OCI-LY3 (cell line): ENCODE results near the gene SHQ1.

Experiments used
- EZH2phosphoT487 ChIP-seq: fragments of 200-600 bp; shearing (Covaris generic); IDR thresholded peaks from 2 replicates; pipeline ENCODE4 v1.6.1; 2018; ENCODE audit warnings: antibody characterized with exemption, mixed run types, low read depth
- TF ChIP-seq, protein P1 (sequence below): fragments of 200-600, 300-600 bp; sonication (generic); IDR thresholded peaks from 2 replicates; pipeline ENCODE4 v1.5.1; 2014; ENCODE audit warnings: antibody characterized with exemption, low read length, low read depth

DNA sequence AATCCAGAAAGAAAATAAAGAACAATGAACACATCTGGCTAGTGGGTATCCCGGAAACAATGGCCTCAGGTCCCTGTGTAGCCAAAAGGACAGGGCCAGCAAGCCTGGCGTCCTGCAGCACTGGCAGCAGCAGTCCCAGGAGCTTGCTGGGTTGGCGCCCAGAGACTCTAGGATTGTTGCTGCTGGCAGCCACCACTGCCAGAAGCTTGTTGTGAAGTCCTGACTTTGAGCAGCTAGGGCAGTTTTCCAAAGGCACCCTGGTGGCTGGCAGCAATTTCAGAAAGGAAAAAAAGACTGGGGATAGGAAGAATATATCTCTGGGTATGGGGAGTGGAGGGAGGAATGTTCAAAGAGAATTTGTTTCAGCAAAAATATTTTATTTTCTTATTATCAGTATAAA, 11.3 kb downstream of the SHQ1 start:
- TF ChIP-seq, protein P1, sequence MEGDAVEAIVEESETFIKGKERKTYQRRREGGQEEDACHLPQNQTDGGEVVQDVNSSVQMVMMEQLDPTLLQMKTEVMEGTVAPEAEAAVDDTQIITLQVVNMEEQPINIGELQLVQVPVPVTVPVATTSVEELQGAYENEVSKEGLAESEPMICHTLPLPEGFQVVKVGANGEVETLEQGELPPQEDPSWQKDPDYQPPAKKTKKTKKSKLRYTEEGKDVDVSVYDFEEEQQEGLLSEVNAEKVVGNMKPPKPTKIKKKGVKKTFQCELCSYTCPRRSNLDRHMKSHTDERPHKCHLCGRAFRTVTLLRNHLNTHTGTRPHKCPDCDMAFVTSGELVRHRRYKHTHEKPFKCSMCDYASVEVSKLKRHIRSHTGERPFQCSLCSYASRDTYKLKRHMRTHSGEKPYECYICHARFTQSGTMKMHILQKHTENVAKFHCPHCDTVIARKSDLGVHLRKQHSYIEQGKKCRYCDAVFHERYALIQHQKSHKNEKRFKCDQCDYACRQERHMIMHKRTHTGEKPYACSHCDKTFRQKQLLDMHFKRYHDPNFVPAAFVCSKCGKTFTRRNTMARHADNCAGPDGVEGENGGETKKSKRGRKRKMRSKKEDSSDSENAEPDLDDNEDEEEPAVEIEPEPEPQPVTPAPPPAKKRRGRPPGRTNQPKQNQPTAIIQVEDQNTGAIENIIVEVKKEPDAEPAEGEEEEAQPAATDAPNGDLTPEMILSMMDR = no peak
- TF ChIP-seq EZH2phosphoT487 = no peak
